ENCODE data around the gene PHGDH. TPM values are rescaled to one million over a fixed set of nuclear protein-coding genes. Genes with fewer than 3 reads are reported as not detected.

The PHGDH gene
- total and polyA plus RNA-seq, 2 donors (not counting 1 experiment from before 2014, with no cell fraction given) = 1.2 to 3.9 TPM

DNA sequence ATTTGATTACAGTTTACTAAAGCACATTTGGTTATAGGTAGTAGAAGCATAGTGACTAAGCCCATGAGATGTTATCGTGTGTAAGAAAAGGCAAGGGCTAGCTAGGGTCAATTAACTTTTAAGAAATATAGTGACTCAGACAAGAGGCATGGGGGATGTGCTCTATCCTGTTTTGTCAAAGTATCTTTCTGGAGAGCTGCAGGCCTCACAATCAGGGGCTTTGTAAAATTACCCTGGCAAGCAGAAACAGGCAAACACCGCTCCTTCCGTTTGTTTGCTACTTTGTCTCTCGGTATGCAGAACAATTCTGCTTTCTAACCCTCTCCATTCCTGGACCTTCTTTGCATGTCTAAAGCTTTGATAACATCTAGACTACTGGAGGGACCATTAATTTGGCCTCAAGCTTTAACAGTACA is 37.6 kb upstream of the PHGDH start:
- Mint-ChIP-seq H3K4me1 (peaks cover 8% of the 10 kb centered on the region), H3K27me3 (peaks cover 31% of the 10 kb centered on the region), H3K9me3 (ENCODE audit: insufficient read depth) (no peaks in the 10 kb centered on the region), H3K4me3 (no peak overlapping the region), H3K27ac (no peak overlapping the region)
- peaks cover 0 to 14% (median 6%) of the 10 kb centered on the region in 4 experiments for H3K27me3 ChIP-seq (replicated peaks in 1 of 4; ENCODE audit: control extremely low read depth in 1 of 4, control insufficient read depth in 3 of 4, insufficient read depth in 4 of 4, low read length in 3 of 4)
- intact Hi-C loops (cut with micrococcal nuclease) = loop anchor here (10.0 kb wide), 2 partner anchors 399 to 1519 kb away; no protein-coding TSS in a partner anchor
- ChIA-PET CTCF (interaction anchor here (1.1 to 4.5 kb wide), 8 partner anchors 14 to 533 kb away, joined by 3 to 25 read pairs (median 6); no protein-coding TSS in a partner anchor), POLR2A (no interaction called here)
- peaks cover 6 to 11% of the 10 kb centered on the region in 2 donors for H3K4me1 ChIP-seq (ENCODE audit: control insufficient read depth in 2 of 2, insufficient read depth in 2 of 2, low read length in 2 of 2)
- DNase-seq (no peak), ATAC-seq (ENCODE audit: low read depth) (no peak)
- H3K27ac ChIP-seq (ENCODE audit: low read length in 2 of 2) = no peak overlapping the region
- TF ChIP-seq CTCF (IDR thresholded peaks at IDR 0.05) = no peak
- TF ChIP-seq EZH2 (IDR thresholded peaks at IDR 0.05; ENCODE audit: borderline replicate concordance, insufficient read depth, low read depth, low read length, poor library complexity, severe bottlenecking) = no peak
- H3K4me2 ChIP-seq (replicated peaks; ENCODE audit: low read depth, low read length, poor library complexity, severe bottlenecking) = no peak overlapping the region
- H3K9ac ChIP-seq (ENCODE audit: low read length) = no peak overlapping the region
- WGBS (ENCODE audit: insufficient coverage) = 98% methylated on average over 3 of the region's 4 CpGs
- H3K36me3 ChIP-seq (replicated peaks in 1 of 2; ENCODE audit: control extremely low read depth in 1 of 2, control insufficient read depth in 1 of 2, extremely low read depth in 1 of 2, insufficient read depth in 2 of 2, low read length in 1 of 2) = no peaks in the 10 kb centered on the region
- H3K9me3 ChIP-seq (ENCODE audit: control extremely low read depth in 1 of 3, control insufficient read depth in 2 of 3, insufficient read depth in 1 of 3, low read length in 2 of 3) = no peaks in the 10 kb centered on the region
- H2AFZ ChIP-seq (ENCODE audit: insufficient read depth, low read depth, low read length, poor library complexity, severe bottlenecking) = no peak overlapping the region
- no peaks in the 10 kb centered on the region for H3K79me2 ChIP-seq (ENCODE audit: control insufficient read depth, insufficient read depth, low read length)
- no peak overlapping the region for H3K4me3 ChIP-seq (ENCODE audit: control extremely low read depth in 1 of 5, extremely low read depth in 1 of 5, insufficient read depth in 1 of 5, low read depth in 2 of 5, low read length in 4 of 5)
- H4K20me1 ChIP-seq (ENCODE audit: control insufficient read depth, insufficient read depth, low read length, poor library complexity, severe bottlenecking) = no peaks in the 10 kb centered on the region

DNA sequence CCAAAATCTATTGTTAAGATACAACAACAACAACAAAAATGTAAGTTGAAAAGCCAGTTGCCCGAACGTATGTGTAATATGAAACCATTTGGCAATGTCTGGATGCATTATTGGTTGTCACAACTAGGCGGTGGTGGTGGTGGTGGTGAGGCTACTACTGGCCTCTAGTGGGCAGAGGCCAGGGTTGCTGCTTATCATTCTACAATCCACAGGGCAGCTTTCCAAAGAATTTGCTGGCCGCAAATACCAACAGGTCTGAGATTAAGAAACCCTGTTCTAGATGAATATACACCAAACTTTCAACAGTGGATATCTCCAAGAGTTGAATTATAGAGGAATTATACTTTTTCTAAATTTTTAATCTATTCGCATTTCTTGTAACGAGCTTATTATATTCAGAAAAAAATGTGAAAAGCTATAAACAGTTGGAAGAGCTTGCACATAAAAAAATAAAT is 36.9 kb upstream of the PHGDH start:
- WGBS (ENCODE audit: insufficient coverage) = no CpG with 5 or more reads among the region's 6 CpGs
- DNase-seq (peak; percentile 36), ATAC-seq (ENCODE audit: low read depth) (peak; percentile 51)
- TF ChIP-seq CTCF (IDR thresholded peaks at IDR 0.05) (no peak), EZH2 (IDR thresholded peaks at IDR 0.05; ENCODE audit: borderline replicate concordance, insufficient read depth, low read depth, low read length, poor library complexity, severe bottlenecking) (no peak)
- no peaks in the 10 kb centered on the region for H3K36me3 ChIP-seq (replicated peaks in 1 of 2; ENCODE audit: control extremely low read depth in 1 of 2, control insufficient read depth in 1 of 2, extremely low read depth in 1 of 2, insufficient read depth in 2 of 2, low read length in 1 of 2)
- H3K27ac ChIP-seq (ENCODE audit: low read length in 2 of 2) = no peak overlapping the region
- peak overlapping the region; percentile 50 for H2AFZ ChIP-seq (ENCODE audit: insufficient read depth, low read depth, low read length, poor library complexity, severe bottlenecking)
- POLR2A ChIA-PET = no interaction called here
- H3K9me3 Mint-ChIP-seq (ENCODE audit: insufficient read depth) = no peaks in the 10 kb centered on the region
- no peaks in the 10 kb centered on the region for H3K79me2 ChIP-seq (ENCODE audit: control insufficient read depth, insufficient read depth, low read length)
- CTCF ChIA-PET = interaction anchor here (0.6 to 4.5 kb wide), 19 partner anchors 9 to 534 kb away, joined by 3 to 25 read pairs (median 5); no protein-coding TSS in a partner anchor
- H3K4me3 Mint-ChIP-seq = peak overlapping the region; percentile 29
- H4K20me1 ChIP-seq (ENCODE audit: control insufficient read depth, insufficient read depth, low read length, poor library complexity, severe bottlenecking) = no peaks in the 10 kb centered on the region
- peaks cover 6 to 11% of the 10 kb centered on the region in 2 donors for H3K4me1 ChIP-seq (ENCODE audit: control insufficient read depth in 2 of 2, insufficient read depth in 2 of 2, low read length in 2 of 2)
- peaks cover 35% of the 10 kb centered on the region for H3K27me3 Mint-ChIP-seq
- no peaks in the 10 kb centered on the region for H3K9me3 ChIP-seq (ENCODE audit: control extremely low read depth in 1 of 3, control insufficient read depth in 2 of 3, insufficient read depth in 1 of 3, low read length in 2 of 3)
- H3K4me2 ChIP-seq (replicated peaks; ENCODE audit: low read depth, low read length, poor library complexity, severe bottlenecking) = peak overlapping the region; percentile 65
- peak overlapping the region in 1 of 5 experiments; percentile 49 for H3K4me3 ChIP-seq (ENCODE audit: control extremely low read depth in 1 of 5, extremely low read depth in 1 of 5, insufficient read depth in 1 of 5, low read depth in 2 of 5, low read length in 4 of 5)
- peaks cover 0 to 14% (median 6%) of the 10 kb centered on the region in 4 experiments for H3K27me3 ChIP-seq (replicated peaks in 1 of 4; ENCODE audit: control extremely low read depth in 1 of 4, control insufficient read depth in 3 of 4, insufficient read depth in 4 of 4, low read length in 3 of 4)
- H3K4me1 Mint-ChIP-seq = peaks cover 8% of the 10 kb centered on the region
- H3K27ac Mint-ChIP-seq = no peak overlapping the region
- intact Hi-C loops (cut with micrococcal nuclease) = loop anchor here (1.0 to 10.0 kb wide), 3 partner anchors 69 to 1520 kb away; no protein-coding TSS in a partner anchor
- H3K9ac ChIP-seq (ENCODE audit: low read length) = peak overlapping the region; percentile 58
